Fibroblast of the aortic adventitia (primary cell): ENCODE data around the gene RAPH1. TPM values are rescaled to one million over a fixed set of nuclear protein-coding genes. Genes with fewer than 3 reads are reported as not detected.

Experiments used
- DNase-seq: peaks from one replicate; pipeline ENCODE4 v3.0.0-alpha.2; 2010; ENCODE audit warnings: low read depth
- H3K4me3 ChIP-seq: 2 replicates; pipeline ENCODE4 v1.5.1; 2011; ENCODE audit warnings: low read depth, mild to moderate bottlenecking, control low read depth, low read length, moderate library complexity
- total RNA-seq: library from RNA; depleted of rRNA; stranded (reverse); fragments of >200 nt; gene quantifications from 2 replicates; pipeline ENCODE4 v1.2.3, GENCODE V29; 2012; ENCODE audit warnings: low replicate concordance
- TF ChIP-seq, protein P1 (sequence below): IDR thresholded peaks from 2 replicates; pipeline ENCODE4 v1.5.1; 2011; ENCODE audit warnings: mild to moderate bottlenecking, low read length, control low read depth, inconsistent platforms; ENCODE audit not compliant: insufficient read depth

RAPH1 gene
- total RNA-seq, 1 donor = 18.8 TPM

DNA sequence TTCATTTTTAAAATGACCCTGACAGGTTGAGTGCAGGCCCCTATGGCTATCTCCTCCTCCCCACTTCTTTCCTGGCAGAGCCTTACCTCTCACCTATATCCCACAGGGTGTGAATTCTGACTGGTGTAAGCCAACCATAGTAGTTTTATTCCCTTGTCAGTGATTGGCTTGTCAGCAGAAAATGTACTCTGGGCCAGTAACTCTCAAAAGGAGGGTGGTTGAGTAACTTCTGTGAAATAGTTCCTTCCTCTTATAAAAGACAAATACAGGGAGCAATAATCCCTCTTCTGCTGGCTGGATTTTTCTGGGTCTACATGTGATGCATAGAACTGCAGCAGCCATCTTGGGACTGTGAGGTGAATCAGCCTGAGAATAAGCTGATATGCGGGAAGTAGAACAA, 83.4 kb downstream of the RAPH1 start:
- H3K4me3 ChIP-seq = no peak overlapping the region
- DNase-seq = peak; percentile 37
- TF ChIP-seq, protein P1, sequence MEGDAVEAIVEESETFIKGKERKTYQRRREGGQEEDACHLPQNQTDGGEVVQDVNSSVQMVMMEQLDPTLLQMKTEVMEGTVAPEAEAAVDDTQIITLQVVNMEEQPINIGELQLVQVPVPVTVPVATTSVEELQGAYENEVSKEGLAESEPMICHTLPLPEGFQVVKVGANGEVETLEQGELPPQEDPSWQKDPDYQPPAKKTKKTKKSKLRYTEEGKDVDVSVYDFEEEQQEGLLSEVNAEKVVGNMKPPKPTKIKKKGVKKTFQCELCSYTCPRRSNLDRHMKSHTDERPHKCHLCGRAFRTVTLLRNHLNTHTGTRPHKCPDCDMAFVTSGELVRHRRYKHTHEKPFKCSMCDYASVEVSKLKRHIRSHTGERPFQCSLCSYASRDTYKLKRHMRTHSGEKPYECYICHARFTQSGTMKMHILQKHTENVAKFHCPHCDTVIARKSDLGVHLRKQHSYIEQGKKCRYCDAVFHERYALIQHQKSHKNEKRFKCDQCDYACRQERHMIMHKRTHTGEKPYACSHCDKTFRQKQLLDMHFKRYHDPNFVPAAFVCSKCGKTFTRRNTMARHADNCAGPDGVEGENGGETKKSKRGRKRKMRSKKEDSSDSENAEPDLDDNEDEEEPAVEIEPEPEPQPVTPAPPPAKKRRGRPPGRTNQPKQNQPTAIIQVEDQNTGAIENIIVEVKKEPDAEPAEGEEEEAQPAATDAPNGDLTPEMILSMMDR = no peak

- peak; percentile 33 for DNase-seq
- TF ChIP-seq, protein P1 = no peak
- H3K4me3 ChIP-seq = no peak overlapping the region
Measured at GRCh38 chr2:203451011-203451410, 84.1 kb downstream of the RAPH1 start.

GRCh38 chr2:203450561-203450960, 84.5 kb downstream of the RAPH1 start:
- DNase-seq = no peak
- no peak overlapping the region for H3K4me3 ChIP-seq
- TF ChIP-seq, protein P1 = no peak

DNA sequence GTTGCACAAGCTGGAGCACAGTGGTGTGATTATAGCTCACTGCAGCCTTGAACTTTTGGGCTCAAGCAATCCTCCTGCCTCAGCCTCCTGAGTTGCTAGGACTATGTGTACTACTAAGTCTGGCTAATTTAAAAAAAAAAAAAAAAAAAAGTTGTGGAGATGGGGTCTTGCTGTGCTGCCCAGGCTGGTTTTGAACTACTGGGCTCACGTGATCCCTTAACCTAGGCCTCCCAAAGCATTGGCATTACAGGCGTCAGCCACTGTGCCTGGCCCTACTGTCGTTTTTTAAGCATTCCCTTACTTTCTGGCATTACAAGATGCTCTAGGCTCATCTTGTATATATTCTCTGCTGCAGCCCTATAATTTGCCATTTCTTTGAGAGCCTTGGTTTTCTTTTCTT, 88.3 kb downstream of the RAPH1 start:
- no peak overlapping the region for H3K4me3 ChIP-seq
- TF ChIP-seq, protein P1 = no peak
- no peak for DNase-seq

DNA sequence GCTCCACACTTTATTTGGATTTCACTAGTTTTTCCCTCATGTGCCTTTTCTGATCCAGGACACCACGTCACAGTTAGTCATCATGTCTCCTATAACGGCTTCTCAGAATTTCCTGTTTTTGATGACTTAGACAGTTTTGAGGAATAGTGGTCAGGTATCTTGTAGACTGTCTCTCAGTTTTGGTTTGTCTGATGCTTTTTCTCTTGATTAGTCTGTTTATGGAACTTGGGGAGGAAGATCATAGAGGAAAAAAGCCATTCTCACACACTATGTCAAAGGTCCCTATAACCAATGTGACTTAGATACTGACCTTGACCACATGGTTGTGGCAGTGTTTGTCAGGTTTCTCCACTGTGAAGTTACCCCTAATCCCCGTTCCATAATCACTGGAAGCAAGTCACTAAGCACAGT, 89.0 kb downstream of the RAPH1 start:
- H3K4me3 ChIP-seq = no peak overlapping the region
- TF ChIP-seq, protein P1 = no peak
- DNase-seq = peak; percentile 57

GRCh38 chr2:203444738-203445137, 90.4 kb downstream of the RAPH1 start:
- DNase-seq = no peak
- TF ChIP-seq, protein P1 = no peak
- H3K4me3 ChIP-seq = no peak overlapping the region

DNA sequence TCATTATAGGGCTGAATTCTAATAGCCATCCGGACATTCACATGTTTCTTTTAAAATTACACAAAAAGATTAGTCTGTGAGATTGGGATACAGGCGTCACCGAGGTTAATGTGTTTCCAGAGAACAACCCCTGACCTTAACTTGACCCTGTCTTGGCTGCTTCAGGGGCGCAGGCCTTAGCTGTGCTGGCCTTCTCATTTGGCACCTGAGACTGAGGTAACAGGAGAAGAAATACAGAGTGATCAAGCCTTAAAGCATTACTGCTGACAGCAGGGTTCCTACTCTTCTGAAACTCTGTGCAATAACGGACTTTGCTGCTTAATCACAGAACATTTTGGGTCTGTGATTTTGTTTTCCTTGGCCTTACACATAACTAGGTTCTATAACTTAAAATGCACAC, 92.6 kb downstream of the RAPH1 start:
- TF ChIP-seq, protein P1 = no peak
- no peak overlapping the region for H3K4me3 ChIP-seq
- DNase-seq = no peak
